ENCODE data around the gene ZDHHC12.
"Not testable (repeated sequence)": the region's sequence is repeated elsewhere in the genome, so short reads cannot be mapped to it uniquely, and the experiment has no call there.

ZDHHC12 gene

DNA sequence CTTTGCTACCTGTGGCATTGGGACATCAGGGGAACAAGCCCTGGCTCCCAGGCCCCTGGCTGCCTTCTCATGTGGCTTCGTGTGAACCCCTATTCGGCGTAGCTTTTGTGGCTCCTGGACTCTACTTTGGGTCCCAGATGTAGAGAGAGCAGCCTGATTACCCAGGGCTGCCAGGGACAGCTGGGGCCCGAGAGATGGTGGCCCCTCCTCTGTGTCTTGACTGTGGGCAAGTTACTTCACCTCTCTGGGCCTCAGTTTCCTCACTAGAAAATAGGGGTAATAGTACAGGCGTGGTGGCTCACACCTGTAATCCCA lies 19.6 kb downstream of the ZDHHC12 start:
- Histone ChIP-seq H3K27me3 (ENCODE audit: control insufficient read depth, insufficient read depth, low read length) (no peaks in the 10 kb centered on the region), H3K9me3 (ENCODE audit: control insufficient read depth, low read depth, low read length) (no peaks in the 10 kb centered on the region), H3K27ac (ENCODE audit: low read length) (no peak overlapping the region), H3K36me3 (ENCODE audit: control insufficient read depth, low read depth, low read length) (peaks cover 5% of the 10 kb centered on the region), H3K4me1 (ENCODE audit: control insufficient read depth, low read depth, low read length) (no peaks in the 10 kb centered on the region), H3K9ac (ENCODE audit: low read length) (no peak overlapping the region), H3K4me3 (ENCODE audit: low read length) (no peak overlapping the region)

DNA sequence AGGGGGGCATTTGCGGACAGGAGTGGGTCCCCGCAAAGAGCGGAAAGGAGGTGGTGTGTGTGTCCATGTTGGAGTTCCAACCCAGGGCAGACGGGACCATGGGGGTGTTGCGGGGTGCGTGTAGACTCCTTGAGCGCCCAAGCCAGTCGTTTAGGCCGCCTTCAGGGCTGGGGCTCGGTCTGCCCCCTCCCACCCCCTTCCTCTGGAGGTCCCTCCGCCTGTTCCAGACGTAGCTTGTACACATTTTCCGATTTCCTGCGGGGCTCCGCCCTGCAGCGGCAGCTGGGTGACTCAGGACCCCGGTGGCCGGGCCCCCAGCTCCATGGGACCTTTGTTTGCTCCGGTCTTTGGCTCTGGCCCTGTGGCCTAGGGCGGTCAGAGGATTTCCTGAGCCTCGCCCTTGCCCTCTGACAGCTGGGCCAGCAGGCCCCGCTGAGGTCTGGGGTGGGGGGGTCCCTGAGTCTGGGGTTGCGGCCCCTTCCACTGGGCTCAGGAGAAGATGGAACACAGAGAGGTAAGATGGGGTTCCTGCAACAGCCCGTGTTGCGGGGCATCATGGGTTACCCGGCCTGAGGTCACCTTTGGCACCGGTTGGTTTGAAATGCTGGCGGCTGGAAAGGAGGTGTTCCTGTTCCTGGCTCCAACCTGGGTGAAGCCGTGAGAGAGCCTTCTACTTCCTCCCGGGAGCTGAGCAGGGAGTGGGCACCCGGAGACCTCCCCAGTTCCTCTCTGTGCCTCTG lies 20.1 kb downstream of the ZDHHC12 start:
- no peak overlapping the region for H3K27ac ChIP-seq (ENCODE audit: low read length)
- H3K4me3 ChIP-seq (ENCODE audit: low read length), result peak overlapping the region; percentile 66

DNA sequence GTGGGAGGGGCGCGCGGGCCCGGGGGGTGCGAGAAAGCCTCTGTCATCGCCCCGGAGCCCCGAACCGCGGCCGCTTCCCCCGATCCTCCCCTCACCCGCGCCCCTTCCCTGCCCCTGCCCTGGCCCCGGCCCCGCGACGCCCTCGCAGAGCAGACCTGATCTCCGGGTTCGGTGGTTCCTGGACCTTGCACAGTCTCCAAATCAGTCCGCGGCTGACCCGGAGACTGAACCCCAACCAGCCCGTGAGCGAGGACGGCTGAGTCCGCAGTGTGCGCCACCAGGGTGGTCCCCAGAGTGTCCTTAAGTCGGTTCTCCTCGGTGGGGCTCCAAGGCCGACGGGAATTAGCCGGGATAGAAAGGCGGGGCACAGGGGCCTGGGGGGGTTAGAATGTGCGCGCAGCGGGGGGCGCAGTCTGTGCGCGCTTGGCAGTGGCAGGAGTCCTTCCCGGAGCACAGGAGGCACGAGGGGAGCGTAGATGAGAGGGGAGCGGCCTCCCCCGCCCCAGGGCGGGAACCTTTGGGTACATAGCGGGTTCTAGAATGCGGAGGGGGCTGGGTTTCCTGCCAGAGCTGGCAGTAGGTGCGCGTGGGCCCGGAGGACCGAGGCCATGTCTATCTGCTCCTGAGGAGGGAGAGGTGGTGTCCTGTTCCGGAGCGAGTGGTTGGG lies 20.8 kb downstream of the ZDHHC12 start:
- no peaks in the 10 kb centered on the region for H3K27me3 ChIP-seq (ENCODE audit: control insufficient read depth, insufficient read depth, low read length)
- no peak overlapping the region for H3K27ac ChIP-seq (ENCODE audit: low read length)
- H3K36me3 ChIP-seq (ENCODE audit: control insufficient read depth, low read depth, low read length), result peaks cover 5% of the 10 kb centered on the region
- H3K4me3 ChIP-seq (ENCODE audit: low read length), result peak overlapping the region; percentile 66
- peak overlapping the region; percentile 48 for H3K9ac ChIP-seq (ENCODE audit: low read length)
- H3K9me3 ChIP-seq (ENCODE audit: control insufficient read depth, low read depth, low read length), result no peaks in the 10 kb centered on the region
- no peaks in the 10 kb centered on the region for H3K4me1 ChIP-seq (ENCODE audit: control insufficient read depth, low read depth, low read length)

More for the DNA sequence above, 20.1 kb downstream of the ZDHHC12 start:
- Histone ChIP-seq H3K27me3 (ENCODE audit: control insufficient read depth, insufficient read depth, low read length) (no peaks in the 10 kb centered on the region), H3K36me3 (ENCODE audit: control insufficient read depth, low read depth, low read length) (peaks cover 5% of the 10 kb centered on the region), H3K9me3 (ENCODE audit: control insufficient read depth, low read depth, low read length) (no peaks in the 10 kb centered on the region), H3K9ac (ENCODE audit: low read length) (no peak overlapping the region), H3K4me1 (ENCODE audit: control insufficient read depth, low read depth, low read length) (no peaks in the 10 kb centered on the region)

DNA sequence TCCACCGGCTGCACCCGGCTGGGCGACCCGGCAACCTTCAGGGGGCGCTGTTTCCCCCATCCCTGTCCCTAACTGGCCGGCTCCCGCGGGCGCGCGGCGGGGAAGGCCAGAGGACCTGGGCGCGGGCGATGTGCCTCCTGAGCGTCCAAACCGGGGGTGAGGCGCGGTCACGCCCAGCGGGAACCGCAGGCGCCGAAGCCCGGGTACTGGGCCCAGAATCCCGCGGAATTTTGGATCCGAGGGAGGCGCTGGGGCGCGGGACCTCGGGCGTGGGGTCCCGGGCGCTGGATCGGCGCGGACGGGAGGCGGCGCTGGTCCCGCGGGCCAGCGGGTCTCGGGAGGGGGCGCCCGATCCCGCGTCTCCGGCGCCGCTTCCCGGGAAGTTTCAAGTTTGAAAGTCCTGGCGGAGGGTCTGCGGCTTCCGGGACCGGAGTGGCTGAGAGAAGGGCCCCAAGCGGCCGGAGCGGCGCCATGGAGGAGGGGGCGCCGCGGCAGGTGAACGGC lies 21.4 kb downstream of the ZDHHC12 start, which contains the start of gene PKN3:
Gene PKN3, plus strand, starts transcription at position 59 of the 504 bp plus-strand sequence. Its CDS starts 413 bp downstream, at position 472.
- H3K9me3 ChIP-seq (ENCODE audit: control insufficient read depth, low read depth, low read length), result no peaks in the 10 kb centered on the region
- peak within 1 kb of the TSS; percentile 48 for H3K9ac ChIP-seq (ENCODE audit: low read length)
- H3K27ac ChIP-seq (ENCODE audit: low read length), result no peak within 1 kb of the TSS
- no peaks in the 10 kb centered on the region for H3K27me3 ChIP-seq (ENCODE audit: control insufficient read depth, insufficient read depth, low read length)
- H3K4me1 ChIP-seq (ENCODE audit: control insufficient read depth, low read depth, low read length), result no peaks in the 10 kb centered on the region
- H3K4me3 ChIP-seq (ENCODE audit: low read length), result peak within 1 kb of the TSS; percentile 66
- H3K36me3 ChIP-seq (ENCODE audit: control insufficient read depth, low read depth, low read length), result peaks cover 5% of the 10 kb centered on the region

DNA sequence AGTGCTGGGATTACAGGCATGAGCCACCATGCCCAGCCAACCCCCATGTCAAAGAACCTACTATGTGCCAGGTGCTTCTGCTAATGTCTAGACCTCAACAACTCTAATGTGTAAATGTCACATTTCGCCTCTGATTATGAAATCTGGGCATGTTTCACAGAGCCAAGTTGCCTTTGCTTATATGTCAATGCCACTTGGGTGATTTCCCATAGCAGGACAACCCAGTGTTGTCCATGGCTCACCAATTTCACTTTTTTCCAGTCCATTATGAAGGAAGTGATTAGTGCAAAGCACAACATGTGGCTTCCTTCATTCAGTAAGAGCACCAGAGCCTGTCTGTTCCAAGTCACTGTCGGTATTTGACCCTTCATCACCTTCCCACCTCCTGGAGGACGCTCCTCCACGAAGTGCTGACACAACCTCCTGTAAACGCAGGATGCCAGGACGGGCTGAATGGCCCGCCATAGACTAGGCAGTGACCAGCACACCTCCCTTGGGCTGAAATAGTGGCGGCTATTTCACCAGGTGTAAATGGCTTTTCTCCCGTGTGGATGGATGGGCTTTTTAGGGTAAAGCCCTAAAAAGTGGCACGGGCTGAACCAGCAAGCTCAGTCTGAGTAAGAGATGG lies 22.6 kb downstream of the ZDHHC12 start:
- H3K27ac ChIP-seq (ENCODE audit: low read length), result no peak overlapping the region
- H3K4me3 ChIP-seq (ENCODE audit: low read length), result no peak overlapping the region
- no peak overlapping the region for H3K9ac ChIP-seq (ENCODE audit: low read length)
- H3K36me3 ChIP-seq (ENCODE audit: control insufficient read depth, low read depth, low read length), result peaks cover 11% of the 10 kb centered on the region
- H3K4me1 ChIP-seq (ENCODE audit: control insufficient read depth, low read depth, low read length), result no peaks in the 10 kb centered on the region
- H3K27me3 ChIP-seq (ENCODE audit: control insufficient read depth, insufficient read depth, low read length), result no peaks in the 10 kb centered on the region
- no peaks in the 10 kb centered on the region for H3K9me3 ChIP-seq (ENCODE audit: control insufficient read depth, low read depth, low read length)

DNA sequence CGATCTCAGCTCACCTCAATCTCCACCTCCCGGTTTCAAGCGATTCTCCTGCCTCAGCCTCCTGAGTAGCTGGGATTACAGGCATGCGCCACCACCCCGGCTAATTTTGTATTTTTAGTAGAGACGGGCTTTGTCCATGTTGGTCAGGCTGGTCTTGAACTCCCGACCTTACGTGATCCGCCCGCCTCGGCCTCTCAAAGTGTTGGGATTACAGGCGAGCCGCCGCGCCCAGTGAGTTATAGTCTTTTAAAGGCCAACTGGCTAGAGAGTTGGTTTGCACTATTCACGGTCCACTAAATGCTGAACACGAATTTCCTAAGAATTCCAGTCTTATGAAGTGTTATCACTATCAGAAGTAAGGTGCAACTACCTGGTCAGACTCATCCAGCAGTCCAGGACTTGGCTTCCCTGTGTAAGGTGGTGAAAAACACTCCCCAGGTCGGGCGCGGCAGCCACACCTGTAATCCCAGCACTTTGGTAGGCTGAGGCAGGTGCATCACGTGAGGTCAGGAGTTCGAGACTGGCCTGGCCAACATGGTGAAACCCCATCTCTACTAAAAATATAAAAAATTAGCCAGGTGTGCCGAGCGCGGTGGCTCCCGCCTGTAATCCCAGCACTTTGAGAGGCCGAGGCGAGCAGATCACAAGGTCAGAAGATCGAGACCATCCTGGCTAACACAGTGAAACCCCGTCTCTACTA lies 24.7 kb downstream of the ZDHHC12 start:
- not testable (repeated sequence) for H3K9ac ChIP-seq (ENCODE audit: low read length); H3K9me3 ChIP-seq (ENCODE audit: control insufficient read depth, low read depth, low read length); H3K27ac ChIP-seq (ENCODE audit: low read length); H3K4me3 ChIP-seq (ENCODE audit: low read length); H3K27me3 ChIP-seq (ENCODE audit: control insufficient read depth, insufficient read depth, low read length); H3K4me1 ChIP-seq (ENCODE audit: control insufficient read depth, low read depth, low read length)
- H3K36me3 ChIP-seq (ENCODE audit: control insufficient read depth, low read depth, low read length), result peaks cover 21% of the 10 kb centered on the region

DNA sequence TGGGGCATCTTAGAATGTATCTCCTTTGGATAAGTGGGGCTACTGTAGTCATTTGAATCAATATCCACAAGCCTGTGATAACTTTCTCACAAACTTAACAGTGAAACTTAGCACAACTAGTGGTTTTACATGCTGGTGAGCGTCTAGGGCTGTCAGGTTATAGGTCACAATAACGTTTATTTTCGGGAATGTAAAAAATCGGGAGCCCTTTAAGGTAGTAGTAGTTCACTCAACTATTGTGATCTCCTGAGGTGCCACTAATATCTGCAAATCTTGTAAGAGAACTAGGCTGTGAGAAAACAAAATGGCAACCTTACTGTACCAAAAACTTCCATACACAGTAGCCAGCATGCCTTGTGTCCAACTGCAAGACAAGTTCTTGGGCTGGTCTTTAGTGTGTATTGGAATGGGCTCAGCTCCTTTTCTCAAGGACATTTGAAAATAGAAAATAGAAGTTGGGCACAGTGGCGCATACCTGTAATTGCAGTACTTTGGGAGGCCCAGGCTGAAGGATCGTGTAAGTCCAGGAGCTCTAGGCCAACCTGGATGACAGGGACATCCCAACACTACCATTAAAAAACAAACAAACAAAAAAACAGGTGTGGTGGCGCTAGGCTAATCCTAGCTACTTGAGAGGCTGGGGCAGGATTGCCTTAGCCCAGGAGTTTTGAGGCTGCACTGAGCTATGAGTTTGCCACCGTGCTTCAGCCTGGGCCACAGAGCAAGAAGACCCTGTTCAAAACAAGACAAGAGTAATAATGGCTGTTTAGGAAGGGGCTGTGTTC lies 26.8 kb downstream of the ZDHHC12 start:
- Histone ChIP-seq H3K9me3 (ENCODE audit: control insufficient read depth, low read depth, low read length) (no peaks in the 10 kb centered on the region), H3K4me3 (ENCODE audit: low read length) (no peak overlapping the region), H3K36me3 (ENCODE audit: control insufficient read depth, low read depth, low read length) (peaks cover 43% of the 10 kb centered on the region), H3K27ac (ENCODE audit: low read length) (no peak overlapping the region), H3K4me1 (ENCODE audit: control insufficient read depth, low read depth, low read length) (no peaks in the 10 kb centered on the region), H3K9ac (ENCODE audit: low read length) (no peak overlapping the region), H3K27me3 (ENCODE audit: control insufficient read depth, insufficient read depth, low read length) (no peaks in the 10 kb centered on the region)

DNA sequence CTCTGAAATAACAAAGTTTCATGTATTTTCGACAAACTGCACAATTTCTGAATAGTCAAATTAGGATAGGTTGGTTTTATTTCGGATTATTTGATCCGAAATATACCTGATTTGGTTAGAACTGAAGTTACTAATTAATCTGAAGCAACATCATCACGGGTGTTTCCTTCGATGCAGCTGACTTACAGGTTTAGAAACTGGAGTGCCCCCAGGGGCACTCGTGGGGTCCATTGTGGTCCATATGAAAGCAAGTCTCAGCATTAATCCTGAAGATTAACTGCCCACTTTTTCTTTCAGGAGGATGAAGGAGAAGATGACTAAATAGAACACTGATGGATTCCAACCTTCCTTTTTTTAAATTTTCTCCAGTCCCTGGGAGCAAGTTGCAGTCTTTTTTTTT lies 29.6 kb downstream of the ZDHHC12 start:
- Histone ChIP-seq H3K9me3 (ENCODE audit: control insufficient read depth, low read depth, low read length) (no peaks in the 10 kb centered on the region), H3K27ac (ENCODE audit: low read length) (no peak overlapping the region), H3K36me3 (ENCODE audit: control insufficient read depth, low read depth, low read length) (peaks cover 60% of the 10 kb centered on the region), H3K9ac (ENCODE audit: low read length) (no peak overlapping the region), H3K4me1 (ENCODE audit: control insufficient read depth, low read depth, low read length) (peaks cover 8% of the 10 kb centered on the region), H3K4me3 (ENCODE audit: low read length) (no peak overlapping the region), H3K27me3 (ENCODE audit: control insufficient read depth, insufficient read depth, low read length) (no peaks in the 10 kb centered on the region)

DNA sequence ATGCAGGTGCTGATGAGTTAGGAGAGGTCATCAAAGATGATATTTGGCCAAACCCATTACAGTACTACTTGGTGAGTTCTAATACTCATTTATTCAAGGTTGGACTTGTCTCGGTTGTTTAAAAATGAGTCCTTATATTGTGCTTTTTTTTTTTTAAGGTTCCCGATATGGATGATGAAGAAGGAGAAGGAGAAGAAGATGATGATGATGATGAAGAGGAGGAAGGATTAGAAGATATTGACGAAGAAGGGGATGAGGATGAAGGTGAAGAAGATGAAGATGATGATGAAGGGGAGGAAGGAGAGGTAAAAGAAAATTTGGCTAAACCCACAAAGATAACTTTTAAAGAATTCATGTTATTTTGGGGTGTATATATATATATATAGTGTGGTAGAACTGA lies 30.2 kb downstream of the ZDHHC12 start:
- H3K27me3 ChIP-seq (ENCODE audit: control insufficient read depth, insufficient read depth, low read length); H3K27ac ChIP-seq (ENCODE audit: low read length); H3K4me3 ChIP-seq (ENCODE audit: low read length); H3K9ac ChIP-seq (ENCODE audit: low read length); H3K9me3 ChIP-seq (ENCODE audit: control insufficient read depth, low read depth, low read length); H3K4me1 ChIP-seq (ENCODE audit: control insufficient read depth, low read depth, low read length): not testable (repeated sequence)
- peaks cover 60% of the 10 kb centered on the region for H3K36me3 ChIP-seq (ENCODE audit: control insufficient read depth, low read depth, low read length)

DNA sequence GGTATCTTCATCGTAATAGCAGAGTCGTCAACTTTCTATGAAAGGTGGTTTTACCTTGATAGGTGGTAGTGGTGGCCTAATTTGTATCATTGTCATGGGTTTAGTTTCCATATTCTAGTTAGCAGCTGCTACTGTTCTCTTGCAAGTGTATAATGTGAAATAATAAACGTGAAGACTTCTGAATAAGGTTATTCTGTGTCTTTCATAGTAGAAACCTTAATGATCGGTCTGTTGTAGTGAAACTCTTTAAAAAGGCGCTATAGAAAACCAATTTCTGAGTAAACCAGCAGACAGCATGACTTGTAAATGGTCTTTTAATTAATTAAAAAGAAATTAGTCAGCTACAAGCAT lies 33.3 kb downstream of the ZDHHC12 start:
- no peaks in the 10 kb centered on the region for H3K9me3 ChIP-seq (ENCODE audit: control insufficient read depth, low read depth, low read length)
- peak overlapping the region; percentile 10 for H3K27ac ChIP-seq (ENCODE audit: low read length)
- H3K36me3 ChIP-seq (ENCODE audit: control insufficient read depth, low read depth, low read length), result peaks cover 53% of the 10 kb centered on the region
- H3K9ac ChIP-seq (ENCODE audit: low read length), result peak overlapping the region; percentile 81
- peaks cover 25% of the 10 kb centered on the region for H3K4me1 ChIP-seq (ENCODE audit: control insufficient read depth, low read depth, low read length)
- H3K27me3 ChIP-seq (ENCODE audit: control insufficient read depth, insufficient read depth, low read length), result no peaks in the 10 kb centered on the region
- H3K4me3 ChIP-seq (ENCODE audit: low read length), result peak overlapping the region; percentile 93

Data from iPS-18a (cell line).